Activated CD4-positive, CD25-positive, alpha-beta regulatory T cell treated with anti-CD3 and anti-CD28 coated beads, Interleukin-2, amount 50 U/mL, for 72 hours (primary cell): ENCODE results near the gene SNRNP35.
"Not testable (repeated sequence)": the region's sequence is repeated elsewhere in the genome, so short reads cannot be mapped to it uniquely, and the experiment has no call there.

Source experiments
- DNase-seq: peaks from one replicate; pipeline ENCODE4 v3.0.0; 2021

Gene SNRNP35

GRCh38 chr12:123491056-123491455 is 33.1 kb downstream of the SNRNP35 start:
- no peak for DNase-seq

- no peak for DNase-seq
Observed at GRCh38 chr12:123491481-123491880, 33.5 kb downstream of the SNRNP35 start.

- DNase-seq, result not testable (repeated sequence)
Observed at GRCh38 chr12:123492339-123493039, 34.5 kb downstream of the SNRNP35 start.

GRCh38 chr12:123494124-123494851 is 36.3 kb downstream of the SNRNP35 start:
- no peak for DNase-seq

GRCh38 chr12:123497065-123497464 is 39.1 kb downstream of the SNRNP35 start:
- no peak for DNase-seq

GRCh38 chr12:123498126-123498825 is 40.3 kb downstream of the SNRNP35 start:
- DNase-seq, result no peak

- no peak for DNase-seq
Observed at GRCh38 chr12:123499332-123499731, 41.4 kb downstream of the SNRNP35 start.

- no peak for DNase-seq
Observed at GRCh38 chr12:123502163-123502704, 44.3 kb downstream of the SNRNP35 start.

- DNase-seq, result no peak
Observed at GRCh38 chr12:123506059-123506842, 48.3 kb downstream of the SNRNP35 start.

GRCh38 chr12:123506843-123507236 is 48.9 kb downstream of the SNRNP35 start:
- DNase-seq, result no peak

GRCh38 chr12:123512838-123513665 is 55.1 kb downstream of the SNRNP35 start:
- DNase-seq, result no peak

- no peak for DNase-seq
Observed at GRCh38 chr12:123513805-123514204, 55.9 kb downstream of the SNRNP35 start.

- DNase-seq, result not testable (repeated sequence)
Observed at GRCh38 chr12:123514582-123515221, 56.8 kb downstream of the SNRNP35 start.

GRCh38 chr12:123516216-123516780 is 58.4 kb downstream of the SNRNP35 start:
- DNase-seq, result no peak
